GM21576 (cell line): Measurements from ENCODE around the gene DERA.
"Not testable (repeated sequence)": the region's sequence is repeated elsewhere in the genome, so short reads cannot be mapped to it uniquely, and the experiment has no call there.

ENCODE experiments used
- ATAC-seq: cut with Tn5 transposase; IDR thresholded peaks from one replicate; pipeline ENCODE4 v1.9.1; 2021; ENCODE audit warnings: mild to moderate bottlenecking, moderate library complexity; ENCODE audit not compliant: unreplicated experiment

Gene DERA

DNA sequence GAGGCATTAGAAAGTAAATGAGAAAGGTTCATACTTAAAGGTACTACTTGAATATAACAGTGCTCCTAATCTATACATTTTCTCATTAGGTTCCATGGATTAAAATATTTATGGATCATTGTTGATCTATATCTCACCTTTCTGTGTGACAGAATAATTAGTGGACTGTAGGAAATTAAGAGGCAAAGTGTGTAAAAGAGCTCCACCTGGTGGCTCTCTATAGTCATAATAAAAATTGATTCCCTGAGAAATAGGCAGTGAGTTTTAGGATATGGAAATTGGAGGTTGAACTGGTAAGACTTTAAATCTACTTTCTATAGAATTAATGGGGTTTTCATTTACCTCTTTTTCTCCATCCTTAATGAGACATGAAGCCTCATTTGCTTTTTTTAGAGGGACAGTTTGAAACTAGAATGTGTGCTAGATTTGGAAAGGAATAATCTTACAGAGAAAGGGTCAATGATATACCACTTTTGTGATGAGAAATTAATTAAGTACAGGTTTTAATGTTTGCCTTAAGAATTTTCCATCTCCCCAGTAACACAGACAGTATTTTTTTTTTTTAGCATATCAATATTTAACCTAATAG, 11.8 kb upstream of the DERA start:
- no peak for ATAC-seq

DNA sequence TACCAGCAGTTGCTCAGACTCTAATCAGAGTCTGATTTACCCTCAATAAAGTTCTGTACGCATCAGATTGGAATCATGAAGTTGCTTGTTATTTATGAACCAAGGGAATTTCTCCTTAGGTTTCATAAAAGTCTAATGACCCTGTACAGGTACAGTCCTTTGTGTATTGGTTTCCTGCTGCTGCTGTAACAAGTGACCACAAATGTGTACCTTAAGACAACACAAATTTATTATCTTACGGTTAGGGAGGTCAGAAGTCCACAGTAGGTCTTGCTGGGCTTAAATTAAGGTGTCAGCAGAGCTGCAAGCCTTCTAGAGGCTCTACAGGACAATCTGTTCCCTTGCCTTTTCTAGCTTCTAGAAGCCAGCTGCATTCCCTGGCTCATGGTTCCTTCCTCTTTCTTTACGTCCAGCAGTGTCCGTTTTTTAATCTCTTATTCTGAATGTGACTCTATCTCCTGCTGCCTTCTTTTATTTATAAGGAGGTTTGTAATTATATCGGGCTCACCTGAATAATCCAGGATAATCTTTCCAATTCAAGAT, 6.7 kb upstream of the DERA start:
- ATAC-seq, result no peak

DNA sequence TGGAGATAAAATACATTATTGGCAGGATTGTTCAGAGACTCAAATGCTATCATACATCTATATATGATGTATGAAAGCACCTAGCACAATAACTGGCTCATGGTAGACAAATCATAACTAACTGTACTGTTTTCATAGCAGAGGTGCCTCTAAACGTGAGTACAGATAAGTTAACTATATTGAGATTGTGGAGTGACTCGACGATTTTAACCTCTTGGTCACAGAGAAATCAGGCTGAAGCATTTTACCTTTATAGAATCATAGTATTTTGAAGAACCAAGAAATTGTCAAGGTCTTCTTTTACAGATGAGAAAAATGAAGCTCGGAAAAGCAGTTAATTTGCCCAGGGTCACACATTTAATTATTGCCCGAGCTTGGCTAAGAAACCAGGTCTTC, 666 bp upstream of the DERA start:
- ATAC-seq, result no peak

DNA sequence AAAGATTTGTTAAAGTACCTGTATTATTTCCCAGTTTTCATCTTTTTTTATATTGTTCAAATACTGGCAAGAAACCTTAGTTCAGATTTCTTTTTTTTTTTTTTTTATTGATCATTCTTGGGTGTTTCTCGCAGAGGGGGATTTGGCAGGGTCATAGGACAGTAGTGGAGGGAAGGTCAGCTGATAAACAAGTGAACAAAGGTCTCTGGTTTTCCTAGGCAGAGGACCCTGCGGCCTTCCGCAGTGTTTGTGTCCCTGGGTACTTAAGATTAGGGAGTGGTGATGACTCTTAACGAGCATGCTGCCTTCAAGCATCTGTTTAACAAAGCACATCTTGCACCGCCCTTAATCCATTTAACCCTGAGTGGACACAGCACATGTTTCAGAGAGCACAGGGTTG, 799 bp downstream of the DERA start:
- ATAC-seq, result not testable (repeated sequence)

- ATAC-seq, result not testable (repeated sequence)
Measured at GRCh38 chr12:15914131-15914530, 3.0 kb downstream of the DERA start.

GRCh38 chr12:15918066-15918465, 6.9 kb downstream of the DERA start:
- no peak for ATAC-seq

GRCh38 chr12:15919418-15919817, 8.3 kb downstream of the DERA start:
- no peak for ATAC-seq

GRCh38 chr12:15924956-15925355, 13.8 kb downstream of the DERA start:
- ATAC-seq, result no peak

GRCh38 chr12:15928346-15928745, 17.2 kb downstream of the DERA start:
- ATAC-seq, result no peak

- ATAC-seq, result no peak
Measured at GRCh38 chr12:15928870-15929571, 17.9 kb downstream of the DERA start.

DNA sequence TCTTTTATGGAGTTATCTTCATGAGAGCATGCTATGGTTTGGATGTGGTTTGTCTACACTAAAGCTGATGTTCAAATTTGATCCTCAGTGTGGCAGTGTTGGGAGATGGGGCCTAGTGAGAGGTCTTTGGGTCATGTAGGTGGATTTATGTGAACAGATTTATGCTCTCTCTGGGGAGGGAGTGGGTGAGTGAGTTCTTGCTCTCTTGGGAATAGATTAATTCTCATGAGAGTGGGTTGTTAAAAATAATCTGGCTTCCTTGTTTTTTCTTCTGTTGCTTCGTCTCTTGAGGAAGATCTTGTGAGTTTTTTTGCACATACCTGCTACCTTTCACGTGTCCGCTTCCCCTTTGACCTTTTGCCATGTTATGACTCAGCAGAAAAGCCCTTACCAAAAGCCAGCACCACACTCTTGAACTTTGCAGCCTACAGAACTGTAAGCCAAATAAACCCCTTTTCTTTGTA, 20.5 kb downstream of the DERA start:
- ATAC-seq, result peak; percentile 59

DNA sequence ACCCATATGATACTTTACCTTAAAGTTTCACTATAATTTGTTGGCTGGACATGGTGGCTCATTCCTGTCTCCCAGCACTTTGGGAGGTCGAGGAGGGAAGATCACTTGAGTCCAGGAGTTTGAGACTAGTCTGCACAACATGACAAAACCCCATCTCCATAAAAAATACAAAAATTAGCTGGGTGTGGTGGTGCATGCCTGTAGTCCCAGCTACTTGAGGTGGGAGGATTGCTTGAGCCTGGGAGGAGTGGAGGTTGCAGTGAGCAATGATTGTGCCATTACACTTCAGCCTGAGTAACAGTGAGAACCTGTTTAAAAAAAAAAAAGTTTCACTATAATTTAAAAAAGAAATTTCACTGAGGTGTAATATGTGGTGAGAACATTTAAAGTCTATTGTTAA, 21.2 kb downstream of the DERA start:
- ATAC-seq, result no peak

GRCh38 chr12:15932971-15933370, 21.8 kb downstream of the DERA start:
- ATAC-seq, result no peak

GRCh38 chr12:15933751-15934150, 22.6 kb downstream of the DERA start:
- no peak for ATAC-seq

GRCh38 chr12:15936751-15937150, 25.6 kb downstream of the DERA start:
- ATAC-seq, result no peak

DNA sequence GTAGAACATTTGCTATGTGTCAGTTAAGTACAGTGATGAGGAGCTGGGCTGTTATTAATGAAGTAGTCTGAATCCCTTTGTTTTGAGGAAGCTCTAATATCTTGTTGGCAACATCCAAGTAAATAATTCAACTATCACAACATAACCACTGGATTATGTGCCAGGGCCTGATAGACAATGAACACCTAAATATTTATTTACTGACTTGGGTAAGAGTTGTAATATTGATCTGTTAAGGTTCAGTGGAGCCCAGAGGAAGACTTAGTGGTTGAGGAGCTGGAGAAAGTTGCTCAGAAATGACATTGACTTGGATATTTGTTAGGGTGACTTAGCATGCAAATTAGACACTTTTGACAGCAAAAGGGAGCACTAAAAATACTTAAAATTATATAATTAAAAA, 26.8 kb downstream of the DERA start:
- no peak for ATAC-seq

GRCh38 chr12:15939111-15939510, 28.0 kb downstream of the DERA start:
- no peak for ATAC-seq

DNA sequence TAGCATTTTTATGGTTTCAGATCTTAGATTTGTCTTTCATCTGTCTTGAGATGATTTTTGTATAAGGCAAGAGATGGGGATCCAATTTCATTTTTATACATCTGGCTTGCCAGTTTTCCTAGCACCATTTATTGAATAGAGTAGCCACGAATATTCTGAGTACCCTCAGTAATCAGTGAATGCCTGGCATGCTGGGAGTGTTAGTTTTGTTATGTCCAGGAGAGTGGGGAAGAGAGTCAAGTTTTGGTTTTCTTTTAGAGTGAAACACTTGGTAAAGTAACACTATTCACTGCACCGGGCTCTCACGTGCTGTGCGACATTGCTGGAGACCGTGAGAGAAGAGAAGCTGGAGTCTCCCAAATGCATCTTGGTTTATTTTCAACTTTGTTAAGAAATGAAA, 31.3 kb downstream of the DERA start:
- no peak for ATAC-seq

DNA sequence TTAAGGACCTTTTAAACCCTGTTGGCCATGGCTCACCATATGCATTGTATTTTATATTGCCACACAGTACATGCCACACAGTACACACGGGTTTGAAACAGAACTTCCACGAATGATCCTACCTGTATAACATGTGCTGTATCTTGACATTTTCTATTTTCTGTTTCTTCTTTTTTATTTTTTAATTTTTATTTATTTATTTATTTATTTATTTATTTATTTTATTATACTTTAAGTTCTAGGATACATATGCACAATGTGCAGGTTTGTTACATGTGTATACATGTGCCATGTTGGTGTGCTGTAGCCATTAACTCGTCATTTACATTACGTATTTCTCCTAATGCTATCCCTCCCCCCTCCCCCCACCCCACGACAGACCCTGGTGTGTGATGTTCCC, 32.4 kb downstream of the DERA start:
- not testable (repeated sequence) for ATAC-seq

DNA sequence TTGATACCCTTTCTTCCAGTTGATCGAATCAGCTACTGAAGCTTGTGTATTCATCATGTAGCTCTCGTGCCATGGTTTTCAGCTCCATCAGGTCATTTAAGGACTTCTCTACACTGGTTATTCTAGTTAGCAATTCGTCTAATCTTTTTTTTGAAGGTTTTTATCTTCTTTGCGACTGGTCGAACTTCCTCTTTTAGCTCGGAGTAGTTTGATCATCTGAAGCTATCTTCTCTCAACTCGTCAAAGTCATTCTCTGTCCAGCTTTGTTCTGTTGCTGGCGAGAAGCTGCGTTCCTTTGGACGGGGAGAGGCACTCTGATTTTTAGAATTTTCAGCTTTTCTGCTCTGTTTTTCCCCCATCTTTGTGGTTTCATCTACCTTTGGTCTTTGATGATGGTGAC, 37.3 kb downstream of the DERA start:
- ATAC-seq, result not testable (repeated sequence)

DNA sequence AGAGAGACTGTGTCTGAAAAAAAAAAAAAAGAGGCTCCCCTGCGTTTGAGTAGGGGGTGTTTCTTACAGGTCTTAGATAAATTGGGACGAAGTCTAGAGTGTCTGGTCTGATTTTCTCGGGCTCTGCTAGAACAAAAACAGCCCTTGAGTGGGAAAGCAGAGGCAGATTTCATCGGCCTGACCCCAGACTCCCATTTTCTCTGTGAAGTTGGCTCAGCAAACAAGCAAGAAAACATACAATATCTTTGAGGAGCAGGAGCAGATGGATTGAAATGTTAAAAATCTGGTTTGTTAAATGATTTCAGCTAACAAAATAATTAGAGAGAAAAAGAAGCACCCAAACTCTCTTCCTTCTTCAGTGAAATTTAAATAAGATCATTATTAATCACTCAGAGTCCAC, 44.1 kb downstream of the DERA start:
- no peak for ATAC-seq

DNA sequence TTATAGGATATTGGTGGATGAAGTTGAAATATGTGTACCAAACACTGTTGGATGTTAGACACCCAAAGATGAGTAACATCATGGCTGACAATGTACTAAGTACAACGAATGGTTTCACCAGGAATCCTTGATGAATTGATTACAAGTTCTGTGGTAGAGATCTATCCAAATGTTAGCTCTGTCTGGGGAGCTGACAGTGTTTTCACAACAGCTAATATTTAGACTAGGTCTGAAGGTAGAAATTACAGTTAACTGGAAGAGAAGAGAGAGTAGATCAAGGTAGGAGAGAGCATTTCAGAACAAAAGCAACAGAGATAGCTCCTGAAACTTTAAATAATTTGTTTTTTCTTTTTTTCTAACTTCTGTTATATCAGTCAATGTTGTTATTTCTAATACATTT, 44.9 kb downstream of the DERA start:
- no peak for ATAC-seq
